ENCODE measurements around the gene LCE7A. TPM values are rescaled to one million over a fixed set of nuclear protein-coding genes. Genes with fewer than 3 reads are reported as not detected.

Gene LCE7A, protein sequence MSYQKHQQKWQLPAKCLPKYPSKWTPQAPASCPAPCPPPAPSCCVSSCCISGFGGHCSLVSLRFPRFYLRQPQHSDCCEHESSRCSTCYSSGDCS
- polyA plus RNA-seq (2011; rRNA removed) (not detected in 2 replicates), polyA plus RNA-seq (2017; fragmentation: RNase III; extraction: RNeasy Plus Mini Kit Qiagen cat#74134 plus additional on column Dnase treatment) (not detected in 3 replicates), polyA minus RNA-seq (2011; rRNA and poly(A)+ RNA removed) (not detected in 2 replicates)
- not detected in 2 replicates for polyA plus RNA-seq (2012; cell fraction: cytosol; rRNA removed)
- polyA plus RNA-seq (2012; cell fraction: nucleus; rRNA removed), result not detected in 2 replicates

DNA sequence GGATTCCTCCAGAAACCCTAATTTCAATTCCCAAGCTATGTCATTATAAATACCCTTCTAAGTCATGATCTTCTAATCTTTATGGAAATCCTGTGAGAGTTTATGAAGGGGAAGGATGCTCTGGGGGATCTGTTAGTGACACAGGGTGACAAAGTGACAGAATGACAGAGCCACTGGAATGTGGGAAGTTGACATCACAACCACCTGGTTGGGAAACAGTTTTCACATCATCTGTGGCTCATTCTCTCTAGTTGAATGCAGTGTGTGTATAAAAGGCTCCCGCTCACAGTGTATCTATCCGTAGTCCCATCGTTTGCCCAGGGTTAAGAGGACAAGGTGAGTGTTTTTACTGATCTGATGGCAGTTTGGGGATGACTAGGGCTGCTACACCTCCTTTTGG is at the start of gene LCE7A:
LCE7A (plus strand) TSS at position 301 of the 400 bp plus-strand sequence. CDS start 702 bp downstream, outside the sequence.
- POLR2A ChIA-PET, result no interaction called here
- ATAC-seq (no peak), DNase-seq (ENCODE audit: low read depth in 1 of 2, low spot score in 1 of 2) (no peak), FAIRE-seq (no peak)
- H3K4me2 ChIP-seq, result no peak within 1 kb of the TSS
- no peak within 1 kb of the TSS for H3K4me3 ChIP-seq
- H3K9me3 ChIP-seq, result no peaks in the 10 kb centered on the region
- CTCF ChIA-PET, result no interaction called here
- no peak within 1 kb of the TSS for H3K27ac ChIP-seq
- TF ChIP-seq RAD21 (conservative IDR thresholded peaks at IDR 0.05 in 1 of 2, IDR thresholded peaks at IDR 0.05 in 1 of 2) (no peak), HOXB13 (CRISPR knock-in tag; IDR thresholded peaks at IDR 0.05; ENCODE audit: low read depth) (no peak), GATA3 (IDR thresholded peaks at IDR 0.05; ENCODE audit: borderline replicate concordance) (no peak), MYC (IDR thresholded peaks at IDR 0.05; ENCODE audit: borderline replicate concordance, low read length) (no peak), SREBF2 (IDR thresholded peaks at IDR 0.05) (no peak), NR3C1 (IDR thresholded peaks at IDR 0.05) (no peak), SMC3 (IDR thresholded peaks at IDR 0.05) (no peak), HEYL (CRISPR knock-in tag; IDR thresholded peaks at IDR 0.05) (no peak), KDM1A (IDR thresholded peaks at IDR 0.05; ENCODE audit: low read depth) (no peak), ZNF302 (CRISPR knock-in tag; IDR thresholded peaks at IDR 0.05) (no peak), MAFK (IDR thresholded peaks at IDR 0.05; ENCODE audit: partially characterized antibody) (no peak)
- TF ChIP-seq, protein P1, sequence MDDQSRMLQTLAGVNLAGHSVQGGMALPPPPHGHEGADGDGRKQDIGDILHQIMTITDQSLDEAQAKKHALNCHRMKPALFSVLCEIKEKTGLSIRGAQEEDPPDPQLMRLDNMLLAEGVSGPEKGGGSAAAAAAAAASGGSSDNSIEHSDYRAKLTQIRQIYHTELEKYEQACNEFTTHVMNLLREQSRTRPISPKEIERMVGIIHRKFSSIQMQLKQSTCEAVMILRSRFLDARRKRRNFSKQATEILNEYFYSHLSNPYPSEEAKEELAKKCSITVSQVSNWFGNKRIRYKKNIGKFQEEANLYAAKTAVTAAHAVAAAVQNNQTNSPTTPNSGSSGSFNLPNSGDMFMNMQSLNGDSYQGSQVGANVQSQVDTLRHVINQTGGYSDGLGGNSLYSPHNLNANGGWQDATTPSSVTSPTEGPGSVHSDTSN (IDR thresholded peaks at IDR 0.05), result no peak
- TF ChIP-seq, protein P2, sequence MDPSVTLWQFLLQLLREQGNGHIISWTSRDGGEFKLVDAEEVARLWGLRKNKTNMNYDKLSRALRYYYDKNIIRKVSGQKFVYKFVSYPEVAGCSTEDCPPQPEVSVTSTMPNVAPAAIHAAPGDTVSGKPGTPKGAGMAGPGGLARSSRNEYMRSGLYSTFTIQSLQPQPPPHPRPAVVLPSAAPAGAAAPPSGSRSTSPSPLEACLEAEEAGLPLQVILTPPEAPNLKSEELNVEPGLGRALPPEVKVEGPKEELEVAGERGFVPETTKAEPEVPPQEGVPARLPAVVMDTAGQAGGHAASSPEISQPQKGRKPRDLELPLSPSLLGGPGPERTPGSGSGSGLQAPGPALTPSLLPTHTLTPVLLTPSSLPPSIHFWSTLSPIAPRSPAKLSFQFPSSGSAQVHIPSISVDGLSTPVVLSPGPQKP (IDR thresholded peaks at IDR 0.05; ENCODE audit: low read depth, low read length), result no peak
- WGBS (ENCODE audit: missing lambda C conversion rate), result 0% methylated on average over 3 of the region's 3 CpGs
- no peaks in the 10 kb centered on the region for H3K4me1 ChIP-seq

DNA sequence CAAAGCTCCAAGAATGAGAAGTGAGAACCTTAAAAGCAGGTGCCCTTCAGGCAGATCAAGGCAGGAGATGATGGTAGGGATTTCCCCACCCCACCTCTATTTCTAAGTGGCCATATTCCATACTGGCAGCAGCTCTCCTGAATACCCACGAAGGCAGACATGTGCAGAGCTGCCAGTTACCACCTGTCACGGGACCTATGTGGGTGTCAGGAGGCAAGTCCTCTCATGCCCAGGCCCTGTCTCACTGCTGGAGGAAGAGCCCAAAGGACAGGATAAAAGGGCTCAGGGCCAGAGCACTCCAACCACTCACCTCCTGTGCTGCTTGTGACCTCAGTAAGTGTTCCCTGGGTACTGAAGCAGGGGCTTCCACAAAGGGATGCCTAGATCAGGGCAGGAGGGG is 48.7 kb upstream of the LCE7A start:
- H3K4me2 ChIP-seq, result no peak overlapping the region
- no peak for ATAC-seq
- no peak for TF ChIP-seq JUN (IDR thresholded peaks at IDR 0.05)
- TF ChIP-seq HES2 (IDR thresholded peaks at IDR 0.05), result no peak
- no peak for TF ChIP-seq CBX2 (IDR thresholded peaks at IDR 0.05; ENCODE audit: borderline replicate concordance, low read depth)
- TF ChIP-seq EHMT2 (IDR thresholded peaks at IDR 0.05; ENCODE audit: low read depth), result no peak
- no peak for TF ChIP-seq KDM1A (IDR thresholded peaks at IDR 0.05; ENCODE audit: low read depth)
- no peak for TF ChIP-seq TFCP2L1 (CRISPR knock-in tag; IDR thresholded peaks at IDR 0.05)
- no peak for TF ChIP-seq BCL3 (IDR thresholded peaks at IDR 0.05)
- TF ChIP-seq HEYL (CRISPR knock-in tag; IDR thresholded peaks at IDR 0.05), result no peak
- TF ChIP-seq HOXA7 (CRISPR knock-in tag; IDR thresholded peaks at IDR 0.05), result no peak
- no peak for TF ChIP-seq POLR2AphosphoS2 (conservative IDR thresholded peaks at IDR 0.05; ENCODE audit: low read length)
- TF ChIP-seq, protein P3, sequence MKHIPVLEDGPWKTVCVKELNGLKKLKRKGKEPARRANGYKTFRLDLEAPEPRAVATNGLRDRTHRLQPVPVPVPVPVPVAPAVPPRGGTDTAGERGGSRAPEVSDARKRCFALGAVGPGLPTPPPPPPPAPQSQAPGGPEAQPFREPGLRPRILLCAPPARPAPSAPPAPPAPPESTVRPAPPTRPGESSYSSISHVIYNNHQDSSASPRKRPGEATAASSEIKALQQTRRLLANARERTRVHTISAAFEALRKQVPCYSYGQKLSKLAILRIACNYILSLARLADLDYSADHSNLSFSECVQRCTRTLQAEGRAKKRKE (CRISPR knock-in tag; IDR thresholded peaks at IDR 0.05; ENCODE audit: low read depth), result no peak
- TF ChIP-seq RNF2 (IDR thresholded peaks at IDR 0.05; ENCODE audit: borderline replicate concordance, low read depth), result no peak
- no peak for TF ChIP-seq NR3C1 (IDR thresholded peaks at IDR 0.05)
- TF ChIP-seq ESRRA (IDR thresholded peaks at IDR 0.05; ENCODE audit: borderline replicate concordance, low read length), result no peak
- no peak for TF ChIP-seq RCOR1 (IDR thresholded peaks at IDR 0.05; ENCODE audit: low read depth, low read length)
- TF ChIP-seq ZSCAN20 (CRISPR knock-in tag; IDR thresholded peaks at IDR 0.05), result no peak
- TF ChIP-seq, protein P4, sequence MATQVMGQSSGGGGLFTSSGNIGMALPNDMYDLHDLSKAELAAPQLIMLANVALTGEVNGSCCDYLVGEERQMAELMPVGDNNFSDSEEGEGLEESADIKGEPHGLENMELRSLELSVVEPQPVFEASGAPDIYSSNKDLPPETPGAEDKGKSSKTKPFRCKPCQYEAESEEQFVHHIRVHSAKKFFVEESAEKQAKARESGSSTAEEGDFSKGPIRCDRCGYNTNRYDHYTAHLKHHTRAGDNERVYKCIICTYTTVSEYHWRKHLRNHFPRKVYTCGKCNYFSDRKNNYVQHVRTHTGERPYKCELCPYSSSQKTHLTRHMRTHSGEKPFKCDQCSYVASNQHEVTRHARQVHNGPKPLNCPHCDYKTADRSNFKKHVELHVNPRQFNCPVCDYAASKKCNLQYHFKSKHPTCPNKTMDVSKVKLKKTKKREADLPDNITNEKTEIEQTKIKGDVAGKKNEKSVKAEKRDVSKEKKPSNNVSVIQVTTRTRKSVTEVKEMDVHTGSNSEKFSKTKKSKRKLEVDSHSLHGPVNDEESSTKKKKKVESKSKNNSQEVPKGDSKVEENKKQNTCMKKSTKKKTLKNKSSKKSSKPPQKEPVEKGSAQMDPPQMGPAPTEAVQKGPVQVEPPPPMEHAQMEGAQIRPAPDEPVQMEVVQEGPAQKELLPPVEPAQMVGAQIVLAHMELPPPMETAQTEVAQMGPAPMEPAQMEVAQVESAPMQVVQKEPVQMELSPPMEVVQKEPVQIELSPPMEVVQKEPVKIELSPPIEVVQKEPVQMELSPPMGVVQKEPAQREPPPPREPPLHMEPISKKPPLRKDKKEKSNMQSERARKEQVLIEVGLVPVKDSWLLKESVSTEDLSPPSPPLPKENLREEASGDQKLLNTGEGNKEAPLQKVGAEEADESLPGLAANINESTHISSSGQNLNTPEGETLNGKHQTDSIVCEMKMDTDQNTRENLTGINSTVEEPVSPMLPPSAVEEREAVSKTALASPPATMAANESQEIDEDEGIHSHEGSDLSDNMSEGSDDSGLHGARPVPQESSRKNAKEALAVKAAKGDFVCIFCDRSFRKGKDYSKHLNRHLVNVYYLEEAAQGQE (IDR thresholded peaks at IDR 0.05), result no peak
- no peak for TF ChIP-seq BHLHE40 (IDR thresholded peaks at IDR 0.05; ENCODE audit: low read depth, low read length)

More for the DNA sequence above, 48.7 kb upstream of the LCE7A start:
- Histone ChIP-seq H3K4me3 (no peak overlapping the region), H3K4me1 (no peaks in the 10 kb centered on the region), H3K9me3 (no peaks in the 10 kb centered on the region), H3K27ac (no peak overlapping the region)
- DNase-seq (ENCODE audit: low read depth in 1 of 2, low spot score in 1 of 2) (no peak), FAIRE-seq (no peak)
- WGBS (ENCODE audit: missing lambda C conversion rate), result 8% methylated on average over 2 of the region's 2 CpGs
- ChIA-PET CTCF (no interaction called here), POLR2A (no interaction called here)

Data from A549 (cell line).